Left colon (tissue), 2 donors: Measurements from ENCODE around the gene CPSF4L. TPM values are rescaled to one million over a fixed set of nuclear protein-coding genes. Genes with fewer than 3 reads are reported as not detected.

ENCODE experiments used
- total RNA-seq, 2 donors: library from RNA; stranded (reverse); fragmentation: NEBNext Ultra II Directional; extraction: Animal tissue kit (Norgen Biotek cat#: 25700); gene quantifications; one replicate each; pipeline ENCODE4 v1.2.1, GENCODE V29; 2021
- donor health status: DM: no; HTN: no; CAD: no.
- donor health status: DM: yes; HTN: yes; CAD: no.

CPSF4L gene
- total RNA-seq, 2 donors from 2014 or later, result 0.20 TPM; not detected in 1

Other genes with a start within 250 kb of the CPSF4L start
- gene SLC39A11, start 169.2 kb downstream of the CPSF4L start, total RNA-seq, result 10 to 100 TPM; 67.4 to 89.8 TPM
- gene SSTR2, start 96.9 kb downstream of the CPSF4L start, total RNA-seq, result under 1 TPM; 0.58 to 0.75 TPM
- 10 to 100 TPM; 46.4 to 59.6 TPM for gene COG1, start 68.8 kb downstream of the CPSF4L start, total RNA-seq
- 10 to 100 TPM; 49.6 to 65.6 TPM for gene CDC42EP4, start 50.1 kb upstream of the CPSF4L start, total RNA-seq